SK-N-SH treated with all-trans-retinoic acid at 6 μM for 48 hours (cell line): ENCODE data around the gene CYS1.

ENCODE experiments used
- ATAC-seq: fragments of 200-7000 bp; cut with Tn5 transposase; 3 replicates; pipeline ENCODE4 v1.9.1; 2020; ENCODE audit warnings: mild to moderate bottlenecking, moderate library complexity
- ARNTL ChIP-seq: fragments of 450-650 bp; formaldehyde crosslinking; IDR thresholded peaks from 2 replicates; pipeline ENCODE4 v1.5.0; 2020; ENCODE audit warnings: low read depth, mild to moderate bottlenecking, moderate library complexity, borderline replicate concordance
- BACH2 ChIP-seq: fragments of 250-450 bp; sonication (Bioruptor Pico); IDR thresholded peaks from 2 replicates; pipeline ENCODE4 v1.9.0; 2021; ENCODE audit warnings: mild to moderate bottlenecking, borderline replicate concordance
- CSDC2 ChIP-seq: fragments of 250-450 bp; sonication (Bioruptor Pico); IDR thresholded peaks from 2 replicates; pipeline ENCODE4 v1.5.0; 2020; ENCODE audit warnings: mild to moderate bottlenecking, moderate library complexity
- ESRRG ChIP-seq: fragments of 250-450 bp; sonication (Bioruptor Pico); IDR thresholded peaks from 2 replicates; pipeline ENCODE4 v1.6.1; 2021; ENCODE audit warnings: mild to moderate bottlenecking
- GLIS3 ChIP-seq: fragments of 250-450 bp; sonication (Bioruptor Pico); IDR thresholded peaks from 2 replicates; pipeline ENCODE4 v1.5.0; 2020; ENCODE audit warnings: mild to moderate bottlenecking, moderate library complexity
- ISL1 ChIP-seq: fragments of 250-450 bp; sonication (Bioruptor Pico); IDR thresholded peaks from 2 replicates; pipeline ENCODE4 v2.1.2; 2022; ENCODE audit warnings: mild to moderate bottlenecking, moderate library complexity
- PPARA ChIP-seq: fragments of 250-450 bp; sonication (Bioruptor Pico); IDR thresholded peaks from 2 replicates; pipeline ENCODE4 v1.5.0; 2020; ENCODE audit warnings: mild to moderate bottlenecking, borderline replicate concordance
- RARB ChIP-seq: fragments of 250-450 bp; sonication (Bioruptor Pico); IDR thresholded peaks from 2 replicates; pipeline ENCODE4 v1.8.0; 2021; ENCODE audit warnings: mild to moderate bottlenecking, moderate library complexity
- SNAI2 ChIP-seq: fragments of 250-450 bp; sonication (Bioruptor Pico); IDR thresholded peaks from 2 replicates; pipeline ENCODE4 v1.5.0; 2020; ENCODE audit warnings: mild to moderate bottlenecking, moderate library complexity
- TCF4 ChIP-seq: fragments of 250-450 bp; sonication (Bioruptor Pico); IDR thresholded peaks from 2 replicates; pipeline ENCODE4 v1.8.0; 2021; ENCODE audit warnings: mild to moderate bottlenecking, moderate library complexity, borderline replicate concordance
- TOX ChIP-seq: fragments of 250-450 bp; sonication (Bioruptor Pico); IDR thresholded peaks from 2 replicates; pipeline ENCODE4 v1.8.0; 2021; ENCODE audit warnings: mild to moderate bottlenecking, moderate library complexity, borderline replicate concordance
- ZC3H10 ChIP-seq: fragments of 250-450 bp; sonication (Bioruptor Pico); IDR thresholded peaks from 2 replicates; pipeline ENCODE4 v1.5.1; 2021; ENCODE audit warnings: mild to moderate bottlenecking, moderate library complexity
- ZFP3 ChIP-seq: fragments of 250-450 bp; sonication (Bioruptor Pico); IDR thresholded peaks from 2 replicates; pipeline ENCODE4 v1.5.0; 2020; ENCODE audit warnings: mild to moderate bottlenecking, moderate library complexity
- ZFP30 ChIP-seq: fragments of 450-650 bp; formaldehyde crosslinking; IDR thresholded peaks from 2 replicates; pipeline ENCODE4 v1.5.0; 2022; ENCODE audit warnings: mild to moderate bottlenecking, moderate library complexity
- ZNF565 ChIP-seq: fragments of 450-650 bp; formaldehyde crosslinking; conservative IDR thresholded peaks from 2 replicates; pipeline ENCODE4 v1.5.0; 2020; ENCODE audit warnings: low read depth, mild to moderate bottlenecking, moderate library complexity
- ZNF70 ChIP-seq: fragments of 450-650 bp; formaldehyde crosslinking; IDR thresholded peaks from 2 replicates; pipeline ENCODE4 v1.5.0; 2020; ENCODE audit warnings: mild to moderate bottlenecking, moderate library complexity
- ZNF8 ChIP-seq: fragments of 450-650 bp; formaldehyde crosslinking; IDR thresholded peaks from 2 replicates; pipeline ENCODE4 v1.5.0; 2020; ENCODE audit warnings: mild to moderate bottlenecking, moderate library complexity
- TF ChIP-seq, protein P1 (sequence below): fragments of 250-450 bp; sonication (Bioruptor Pico); IDR thresholded peaks from 2 replicates; pipeline ENCODE4 v1.5.1; 2020; ENCODE audit warnings: low read depth, mild to moderate bottlenecking, moderate library complexity
- TF ChIP-seq, protein P2 (sequence below): fragments of 250-450 bp; sonication (Bioruptor Pico); IDR thresholded peaks from 2 replicates; pipeline ENCODE4 v1.8.0; 2020; ENCODE audit warnings: mild to moderate bottlenecking, moderate library complexity, borderline replicate concordance
- TF ChIP-seq, protein P3 (sequence below): fragments of 250-450 bp; sonication (Bioruptor Pico); IDR thresholded peaks from 2 replicates; pipeline ENCODE4 v1.5.0; 2020; ENCODE audit warnings: mild to moderate bottlenecking, moderate library complexity
- TF ChIP-seq, protein P4 (sequence below): fragments of 250-450 bp; sonication (Bioruptor Pico); IDR thresholded peaks from 2 replicates; pipeline ENCODE4 v1.5.1; 2021; ENCODE audit warnings: mild to moderate bottlenecking, moderate library complexity

The CYS1 gene

DNA sequence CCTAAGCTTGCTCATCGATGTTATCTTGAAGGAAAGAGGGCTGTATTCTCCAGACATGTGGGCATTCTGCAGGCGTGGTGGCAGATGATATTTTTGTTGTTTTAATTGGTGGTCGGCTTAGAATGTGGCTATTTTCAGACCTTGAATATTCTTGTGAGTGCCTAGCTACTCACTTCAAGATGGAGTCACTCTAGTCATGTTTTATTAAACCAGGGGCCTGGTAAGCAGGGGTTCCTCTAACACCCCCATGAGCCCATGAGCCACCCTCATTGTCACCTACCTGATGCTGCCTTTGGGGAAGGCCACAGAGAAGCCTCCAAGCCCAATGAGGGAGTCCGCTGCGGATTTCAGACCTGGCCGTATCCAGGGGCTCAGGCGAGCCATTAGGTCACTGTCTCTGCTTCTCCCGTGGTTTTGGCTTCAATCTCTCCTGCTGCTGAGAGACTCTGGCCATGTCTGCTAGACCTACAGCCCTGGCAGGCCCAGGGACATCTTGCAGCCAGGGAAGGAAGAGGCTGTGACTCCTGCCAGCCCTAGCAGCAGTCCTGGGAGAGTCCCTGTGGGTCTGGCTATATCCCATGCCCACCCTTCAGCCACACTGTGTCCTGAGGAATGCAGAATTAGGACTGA is 53.2 kb downstream of the CYS1 start:
- TF ChIP-seq ZFP3 (CRISPR knock-in tag), result no peak
- no peak for TF ChIP-seq ISL1 (CRISPR knock-in tag)
- no peak for TF ChIP-seq GLIS3 (CRISPR knock-in tag)
- TF ChIP-seq PPARA (CRISPR knock-in tag), result no peak
- TF ChIP-seq ESRRG (CRISPR knock-in tag), result no peak
- TF ChIP-seq, protein P1, sequence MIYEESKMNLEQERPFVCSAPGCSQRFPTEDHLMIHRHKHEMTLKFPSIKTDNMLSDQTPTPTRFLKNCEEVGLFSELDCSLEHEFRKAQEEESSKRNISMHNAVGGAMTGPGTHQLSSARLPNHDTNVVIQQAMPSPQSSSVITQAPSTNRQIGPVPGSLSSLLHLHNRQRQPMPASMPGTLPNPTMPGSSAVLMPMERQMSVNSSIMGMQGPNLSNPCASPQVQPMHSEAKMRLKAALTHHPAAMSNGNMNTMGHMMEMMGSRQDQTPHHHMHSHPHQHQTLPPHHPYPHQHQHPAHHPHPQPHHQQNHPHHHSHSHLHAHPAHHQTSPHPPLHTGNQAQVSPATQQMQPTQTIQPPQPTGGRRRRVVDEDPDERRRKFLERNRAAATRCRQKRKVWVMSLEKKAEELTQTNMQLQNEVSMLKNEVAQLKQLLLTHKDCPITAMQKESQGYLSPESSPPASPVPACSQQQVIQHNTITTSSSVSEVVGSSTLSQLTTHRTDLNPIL (CRISPR knock-in tag), result no peak
- TF ChIP-seq, protein P2, sequence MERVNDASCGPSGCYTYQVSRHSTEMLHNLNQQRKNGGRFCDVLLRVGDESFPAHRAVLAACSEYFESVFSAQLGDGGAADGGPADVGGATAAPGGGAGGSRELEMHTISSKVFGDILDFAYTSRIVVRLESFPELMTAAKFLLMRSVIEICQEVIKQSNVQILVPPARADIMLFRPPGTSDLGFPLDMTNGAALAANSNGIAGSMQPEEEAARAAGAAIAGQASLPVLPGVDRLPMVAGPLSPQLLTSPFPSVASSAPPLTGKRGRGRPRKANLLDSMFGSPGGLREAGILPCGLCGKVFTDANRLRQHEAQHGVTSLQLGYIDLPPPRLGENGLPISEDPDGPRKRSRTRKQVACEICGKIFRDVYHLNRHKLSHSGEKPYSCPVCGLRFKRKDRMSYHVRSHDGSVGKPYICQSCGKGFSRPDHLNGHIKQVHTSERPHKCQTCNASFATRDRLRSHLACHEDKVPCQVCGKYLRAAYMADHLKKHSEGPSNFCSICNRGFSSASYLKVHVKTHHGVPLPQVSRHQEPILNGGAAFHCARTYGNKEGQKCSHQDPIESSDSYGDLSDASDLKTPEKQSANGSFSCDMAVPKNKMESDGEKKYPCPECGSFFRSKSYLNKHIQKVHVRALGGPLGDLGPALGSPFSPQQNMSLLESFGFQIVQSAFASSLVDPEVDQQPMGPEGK (CRISPR knock-in tag), result no peak
- TF ChIP-seq CSDC2 (CRISPR knock-in tag), result no peak
- no peak for TF ChIP-seq TCF4 (CRISPR knock-in tag)
- no peak for TF ChIP-seq ARNTL (CRISPR knock-in tag)
- TF ChIP-seq, protein P3, sequence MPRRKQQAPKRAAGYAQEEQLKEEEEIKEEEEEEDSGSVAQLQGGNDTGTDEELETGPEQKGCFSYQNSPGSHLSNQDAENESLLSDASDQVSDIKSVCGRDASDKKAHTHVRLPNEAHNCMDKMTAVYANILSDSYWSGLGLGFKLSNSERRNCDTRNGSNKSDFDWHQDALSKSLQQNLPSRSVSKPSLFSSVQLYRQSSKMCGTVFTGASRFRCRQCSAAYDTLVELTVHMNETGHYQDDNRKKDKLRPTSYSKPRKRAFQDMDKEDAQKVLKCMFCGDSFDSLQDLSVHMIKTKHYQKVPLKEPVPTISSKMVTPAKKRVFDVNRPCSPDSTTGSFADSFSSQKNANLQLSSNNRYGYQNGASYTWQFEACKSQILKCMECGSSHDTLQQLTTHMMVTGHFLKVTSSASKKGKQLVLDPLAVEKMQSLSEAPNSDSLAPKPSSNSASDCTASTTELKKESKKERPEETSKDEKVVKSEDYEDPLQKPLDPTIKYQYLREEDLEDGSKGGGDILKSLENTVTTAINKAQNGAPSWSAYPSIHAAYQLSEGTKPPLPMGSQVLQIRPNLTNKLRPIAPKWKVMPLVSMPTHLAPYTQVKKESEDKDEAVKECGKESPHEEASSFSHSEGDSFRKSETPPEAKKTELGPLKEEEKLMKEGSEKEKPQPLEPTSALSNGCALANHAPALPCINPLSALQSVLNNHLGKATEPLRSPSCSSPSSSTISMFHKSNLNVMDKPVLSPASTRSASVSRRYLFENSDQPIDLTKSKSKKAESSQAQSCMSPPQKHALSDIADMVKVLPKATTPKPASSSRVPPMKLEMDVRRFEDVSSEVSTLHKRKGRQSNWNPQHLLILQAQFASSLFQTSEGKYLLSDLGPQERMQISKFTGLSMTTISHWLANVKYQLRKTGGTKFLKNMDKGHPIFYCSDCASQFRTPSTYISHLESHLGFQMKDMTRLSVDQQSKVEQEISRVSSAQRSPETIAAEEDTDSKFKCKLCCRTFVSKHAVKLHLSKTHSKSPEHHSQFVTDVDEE, result no peak
- TF ChIP-seq ZFP30 (CRISPR knock-in tag), result no peak
- TF ChIP-seq ZNF565, result no peak
- TF ChIP-seq ZNF70 (CRISPR knock-in tag), result no peak
- TF ChIP-seq, all 23 proteins: peak for 0
- no peak for ATAC-seq

DNA sequence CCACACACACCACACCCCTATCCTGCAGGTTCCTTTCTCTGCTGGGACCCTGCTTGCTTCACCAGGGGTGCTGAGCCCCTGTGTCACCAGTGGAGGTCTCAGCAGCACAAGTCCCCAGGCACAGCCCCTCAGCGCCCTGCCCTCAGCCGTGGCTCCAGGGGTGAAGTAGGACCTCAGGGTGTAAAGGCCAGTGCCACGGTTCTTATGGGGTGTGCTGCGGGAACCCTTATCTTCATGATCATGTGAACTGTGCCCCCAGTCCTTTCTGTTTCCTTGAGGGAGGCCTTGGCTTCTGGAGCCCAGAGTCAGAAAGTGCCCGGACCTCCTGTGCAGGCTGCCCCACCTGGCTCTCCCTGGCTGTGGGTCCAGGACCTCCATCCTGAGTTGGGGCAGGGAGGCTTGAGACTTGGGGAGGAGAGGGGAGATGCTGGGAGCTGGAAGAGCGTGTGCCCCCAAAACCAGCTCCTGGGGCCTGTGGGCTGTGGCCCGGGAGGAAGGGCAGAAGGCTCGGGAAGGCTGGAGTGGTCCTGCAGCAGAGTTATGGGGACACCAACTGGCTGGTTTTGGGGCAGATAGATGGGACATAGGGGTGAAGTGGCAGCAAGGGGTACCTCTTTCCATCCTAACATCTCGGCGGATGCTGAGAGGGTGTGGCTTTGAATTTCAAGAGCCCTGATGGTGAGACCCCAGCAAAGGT is 57.1 kb downstream of the CYS1 start:
- peak; percentile 50; the same call in 2 of the 3 replicates for ATAC-seq

More for the DNA sequence above, 57.1 kb downstream of the CYS1 start:
- TF ChIP-seq, protein P3, result no peak
- TF ChIP-seq TOX (CRISPR knock-in tag) (no peak), ARNTL (CRISPR knock-in tag) (no peak), ZNF70 (CRISPR knock-in tag) (no peak), BACH2 (no peak), ZC3H10 (CRISPR knock-in tag) (no peak), ZNF565 (no peak), PPARA (CRISPR knock-in tag) (no peak), SNAI2 (no peak), ISL1 (CRISPR knock-in tag) (no peak), CSDC2 (CRISPR knock-in tag) (no peak), GLIS3 (CRISPR knock-in tag) (no peak), RARB (CRISPR knock-in tag) (no peak), ZFP30 (CRISPR knock-in tag) (no peak), ESRRG (CRISPR knock-in tag) (no peak), ZNF8 (CRISPR knock-in tag) (no peak)
- TF ChIP-seq, protein P2 (CRISPR knock-in tag), result no peak
- TF ChIP-seq, protein P4, sequence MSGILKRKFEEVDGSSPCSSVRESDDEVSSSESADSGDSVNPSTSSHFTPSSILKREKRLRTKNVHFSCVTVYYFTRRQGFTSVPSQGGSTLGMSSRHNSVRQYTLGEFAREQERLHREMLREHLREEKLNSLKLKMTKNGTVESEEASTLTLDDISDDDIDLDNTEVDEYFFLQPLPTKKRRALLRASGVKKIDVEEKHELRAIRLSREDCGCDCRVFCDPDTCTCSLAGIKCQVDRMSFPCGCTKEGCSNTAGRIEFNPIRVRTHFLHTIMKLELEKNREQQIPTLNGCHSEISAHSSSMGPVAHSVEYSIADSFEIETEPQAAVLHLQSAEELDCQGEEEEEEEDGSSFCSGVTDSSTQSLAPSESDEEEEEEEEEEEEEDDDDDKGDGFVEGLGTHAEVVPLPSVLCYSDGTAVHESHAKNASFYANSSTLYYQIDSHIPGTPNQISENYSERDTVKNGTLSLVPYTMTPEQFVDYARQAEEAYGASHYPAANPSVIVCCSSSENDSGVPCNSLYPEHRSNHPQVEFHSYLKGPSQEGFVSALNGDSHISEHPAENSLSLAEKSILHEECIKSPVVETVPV, result no peak
- TF ChIP-seq, protein P1 (CRISPR knock-in tag), result no peak
